ENCODE data around the gene IPO13. TPM values are rescaled to one million over a fixed set of nuclear protein-coding genes. Genes with fewer than 3 reads are reported as not detected.

Gene IPO13
- total RNA-seq, 4 donors from 2014 or later = 9.1 to 36.5 (median 32.0) TPM

DNA sequence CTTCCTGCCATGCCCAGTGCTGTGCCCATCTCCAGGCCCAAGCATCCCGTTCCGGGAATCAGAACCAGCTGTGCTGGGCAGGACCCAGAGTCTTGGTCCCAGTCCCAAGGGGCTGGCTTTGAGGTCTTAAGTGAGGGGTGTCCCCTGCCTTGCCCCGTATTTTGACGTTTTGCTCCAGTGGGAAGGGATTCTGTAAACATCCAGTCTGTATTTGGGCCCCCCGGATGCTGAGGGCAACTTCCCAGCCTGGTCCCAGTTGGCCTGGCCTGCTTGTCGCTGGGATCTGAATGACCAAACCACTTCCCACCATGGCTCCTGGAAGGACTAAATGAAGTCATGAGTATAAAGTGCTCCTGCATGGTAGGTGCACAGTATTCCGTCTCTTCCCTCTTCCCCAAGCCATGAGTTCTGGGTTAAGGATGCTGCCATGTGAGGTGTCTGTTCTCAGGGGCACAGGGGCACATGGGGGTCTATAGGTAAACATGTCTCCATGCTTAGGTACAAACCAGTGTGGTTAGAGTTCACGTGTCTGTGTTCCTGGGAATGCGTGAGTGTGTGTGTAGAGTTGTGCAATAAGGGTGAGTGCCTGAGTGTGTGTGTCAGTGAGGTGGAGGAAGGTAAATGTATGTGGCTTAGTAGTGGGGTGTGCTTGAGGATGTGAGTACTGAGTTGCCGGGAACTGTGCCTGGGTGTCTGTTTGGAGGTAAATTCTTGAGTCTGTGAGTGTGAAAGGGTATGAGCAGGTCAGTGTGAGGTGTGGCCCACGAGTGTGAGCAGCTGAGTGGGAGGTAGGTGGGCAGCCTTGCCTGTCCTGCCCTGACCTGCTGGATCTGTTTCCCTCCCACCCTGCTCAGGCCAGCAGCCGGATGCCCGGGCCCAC, 33.7 kb downstream of the IPO13 start:
- peak overlapping the region in 2 of 4 donors; percentile 69 to 83 for H3K4me3 ChIP-seq

DNA sequence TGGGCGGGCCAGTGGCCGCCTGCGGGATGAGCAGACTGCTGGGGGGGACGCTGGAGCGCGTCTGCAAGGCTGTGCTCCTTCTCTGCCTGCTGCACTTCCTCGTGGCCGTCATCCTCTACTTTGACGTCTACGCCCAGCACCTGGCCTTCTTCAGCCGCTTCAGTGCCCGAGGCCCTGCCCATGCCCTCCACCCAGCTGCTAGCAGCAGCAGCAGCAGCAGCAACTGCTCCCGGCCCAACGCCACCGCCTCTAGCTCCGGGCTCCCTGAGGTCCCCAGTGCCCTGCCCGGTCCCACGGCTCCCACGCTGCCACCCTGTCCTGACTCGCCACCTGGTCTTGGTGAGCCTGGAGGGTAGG, 34.4 kb downstream of the IPO13 start:
- DNase-seq = peak in 1 of 3 donors; percentile 69
- TF ChIP-seq POLR2A (IDR thresholded peaks at IDR 0.05) (no peak), CTCF (IDR thresholded peaks at IDR 0.05) (no peak)
- no peak overlapping the region for H3K4me3 ChIP-seq
- H3K27me3 ChIP-seq = no peaks in the 10 kb centered on the region
- H3K9me3 ChIP-seq = no peaks in the 10 kb centered on the region
- H3K4me1 ChIP-seq = peaks cover 4 to 47% (median 8%) of the 10 kb centered on the region in 4 donors
- H3K36me3 ChIP-seq = peaks cover 0 to 23% (median 0%) of the 10 kb centered on the region in 3 donors
- H3K27ac ChIP-seq = no peak overlapping the region

More for the DNA sequence above, 33.7 kb downstream of the IPO13 start:
- DNase-seq = no peak
- Histone ChIP-seq H3K9me3 (no peaks in the 10 kb centered on the region), H3K4me1 (peaks cover 10 to 53% (median 13%) of the 10 kb centered on the region in 4 donors), H3K27ac (peak overlapping the region in 3 of 4 donors; percentile 41 to 66 (median 62)), H3K36me3 (peaks cover 0 to 25% (median 0%) of the 10 kb centered on the region in 3 donors), H3K27me3 (no peaks in the 10 kb centered on the region)
- no peak for TF ChIP-seq CTCF (IDR thresholded peaks at IDR 0.05)
- TF ChIP-seq POLR2A (IDR thresholded peaks at IDR 0.05) = no peak

DNA sequence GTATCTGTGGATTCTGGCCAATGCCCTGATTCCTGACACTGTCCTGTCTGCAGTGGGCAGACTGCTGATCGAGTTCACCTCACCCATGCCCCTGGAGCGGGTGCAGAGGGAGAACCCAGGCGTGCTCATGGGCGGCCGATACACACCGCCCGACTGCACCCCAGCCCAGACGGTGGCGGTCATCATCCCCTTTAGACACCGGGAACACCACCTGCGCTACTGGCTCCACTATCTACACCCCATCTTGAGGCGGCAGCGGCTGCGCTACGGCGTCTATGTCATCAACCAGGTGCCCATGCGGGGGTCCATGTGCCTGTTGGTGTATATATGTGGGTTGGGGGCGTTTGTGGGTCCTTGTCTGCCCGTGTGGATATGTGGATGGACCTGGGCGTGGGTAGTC, 34.9 kb downstream of the IPO13 start:
- TF ChIP-seq CTCF (IDR thresholded peaks at IDR 0.05) (no peak), POLR2A (IDR thresholded peaks at IDR 0.05) (no peak)
- H3K9me3 ChIP-seq = no peaks in the 10 kb centered on the region
- H3K4me3 ChIP-seq = no peak overlapping the region
- H3K36me3 ChIP-seq = peaks cover 0 to 18% (median 0%) of the 10 kb centered on the region in 3 donors
- peaks cover 3 to 42% (median 7%) of the 10 kb centered on the region in 4 donors for H3K4me1 ChIP-seq
- DNase-seq = no peak
- H3K27me3 ChIP-seq = no peaks in the 10 kb centered on the region
- no peak overlapping the region for H3K27ac ChIP-seq

GRCh38 chr1:43982241-43982640, 35.5 kb downstream of the IPO13 start:
- Histone ChIP-seq H3K27me3 (no peaks in the 10 kb centered on the region), H3K4me3 (no peak overlapping the region), H3K9me3 (no peaks in the 10 kb centered on the region), H3K36me3 (peaks cover 0 to 12% (median 0%) of the 10 kb centered on the region in 3 donors), H3K4me1 (peaks cover 0 to 36% (median 7%) of the 10 kb centered on the region in 4 donors), H3K27ac (no peak overlapping the region)
- no peak for TF ChIP-seq CTCF (IDR thresholded peaks at IDR 0.05)
- no peak for TF ChIP-seq POLR2A (IDR thresholded peaks at IDR 0.05)
- no peak for DNase-seq

- Histone ChIP-seq H3K4me3 (no peak overlapping the region), H3K36me3 (peaks cover 0 to 6% (median 0%) of the 10 kb centered on the region in 3 donors), H3K4me1 (peaks cover 0 to 30% (median 7%) of the 10 kb centered on the region in 4 donors), H3K9me3 (no peaks in the 10 kb centered on the region), H3K27me3 (no peaks in the 10 kb centered on the region), H3K27ac (no peak overlapping the region)
- TF ChIP-seq CTCF (IDR thresholded peaks at IDR 0.05) = no peak
- TF ChIP-seq POLR2A (IDR thresholded peaks at IDR 0.05) = no peak
- no peak for DNase-seq
Measured at GRCh38 chr1:43982808-43983207, 36.1 kb downstream of the IPO13 start.
